Measurements from ENCODE around the gene CTCFL. TPM values are rescaled to one million over a fixed set of nuclear protein-coding genes. Genes with fewer than 3 reads are reported as not detected.

CTCFL gene
- total and polyA plus RNA-seq, 10 donors = 0.23 to 0.45 (median 0.26) TPM; not detected in 7

- 75 to 84% (median 77%) methylated on average over 8 of the region's 8 CpGs for WGBS, 5 donors
- Histone ChIP-seq H3K4me1 (peaks cover 0 to 9% (median 5%) of the 10 kb centered on the region in 6 donors), H3K9me3 (no peaks in the 10 kb centered on the region), H3K36me3 (no peaks in the 10 kb centered on the region), H3K27ac (peak overlapping the region in 5 of 8 donors; percentile 20 to 59 (median 42)), H3K27me3 (replicated peaks in 1 of 7) (peaks cover 0 to 56% (median 0%) of the 10 kb centered on the region in 7 donors), H3K4me3 (no peak overlapping the region)
- intact Hi-C loops (cut with DNase I; ENCODE audit: low total_unique reads) = no loop called here
- TF ChIP-seq POLR2A (IDR thresholded peaks at IDR 0.05) (no peak), POLR2AphosphoS5 (IDR thresholded peaks at IDR 0.05) (no peak), CTCF (IDR thresholded peaks at IDR 0.05 in 8 of 11, conservative IDR thresholded peaks at IDR 0.05 in 3 of 11) (no peak)
- no peak for DNase-seq
Observed at GRCh38 chr20:57570920-57571319, 46.0 kb upstream of the CTCFL start.

GRCh38 chr20:57570145-57570850, 45.4 kb upstream of the CTCFL start:
- Histone ChIP-seq H3K4me1 (peaks cover 0 to 9% (median 5%) of the 10 kb centered on the region in 6 donors), H3K27me3 (replicated peaks in 1 of 7) (peaks cover 0 to 50% (median 0%) of the 10 kb centered on the region in 7 donors), H3K36me3 (no peaks in the 10 kb centered on the region), H3K27ac (peak overlapping the region in 5 of 8 donors; percentile 22 to 61 (median 52)), H3K4me3 (no peak overlapping the region), H3K9me3 (no peaks in the 10 kb centered on the region)
- WGBS, 5 donors = 70 to 79% (median 74%) methylated on average over 19 to 20 of the region's 20 CpGs
- TF ChIP-seq POLR2AphosphoS5 (IDR thresholded peaks at IDR 0.05) = no peak
- TF ChIP-seq CTCF (IDR thresholded peaks at IDR 0.05 in 8 of 11, conservative IDR thresholded peaks at IDR 0.05 in 3 of 11) = no peak
- TF ChIP-seq POLR2A (IDR thresholded peaks at IDR 0.05) = no peak
- intact Hi-C loops (cut with DNase I; ENCODE audit: low total_unique reads) = no loop called here
- DNase-seq = peak; percentile 22

- WGBS, 5 donors = 74 to 82% (median 81%) methylated on average over 12 of the region's 12 CpGs
- peak; percentile 23 for DNase-seq
Observed at GRCh38 chr20:57568960-57569359, 44.0 kb upstream of the CTCFL start.

GRCh38 chr20:57568088-57568896, 43.4 kb upstream of the CTCFL start:
- Histone ChIP-seq H3K36me3 (no peaks in the 10 kb centered on the region), H3K27me3 (replicated peaks in 1 of 7) (peaks cover 0 to 39% (median 0%) of the 10 kb centered on the region in 7 donors), H3K4me3 (no peak overlapping the region), H3K27ac (no peak overlapping the region), H3K9me3 (no peaks in the 10 kb centered on the region), H3K4me1 (peaks cover 0 to 6% (median 0%) of the 10 kb centered on the region in 6 donors)
- no peak for TF ChIP-seq CTCF (IDR thresholded peaks at IDR 0.05 in 8 of 11, conservative IDR thresholded peaks at IDR 0.05 in 3 of 11)
- no peak for TF ChIP-seq POLR2AphosphoS5 (IDR thresholded peaks at IDR 0.05)
- no peak for TF ChIP-seq POLR2A (IDR thresholded peaks at IDR 0.05)
- peak; percentile 63 for DNase-seq
- intact Hi-C loops (cut with DNase I; ENCODE audit: low total_unique reads) = no loop called here
- WGBS, 5 donors = 56 to 70% (median 63%) methylated on average over 11 to 13 of the region's 13 CpGs

More at GRCh38 chr20:57568960-57569359, 44.0 kb upstream of the CTCFL start:
- H3K4me1 ChIP-seq = peaks cover 0 to 8% (median 4%) of the 10 kb centered on the region in 6 donors
- H3K27me3 ChIP-seq (replicated peaks in 1 of 7) = peaks cover 0 to 43% (median 0%) of the 10 kb centered on the region in 7 donors
- H3K27ac ChIP-seq = no peak overlapping the region
- intact Hi-C loops (cut with DNase I; ENCODE audit: low total_unique reads) = no loop called here
- H3K9me3 ChIP-seq = no peaks in the 10 kb centered on the region
- H3K36me3 ChIP-seq = no peaks in the 10 kb centered on the region
- H3K4me3 ChIP-seq = no peak overlapping the region
- TF ChIP-seq POLR2AphosphoS5 (IDR thresholded peaks at IDR 0.05) (no peak), POLR2A (IDR thresholded peaks at IDR 0.05) (no peak)

All from spleen (tissue), 11 donors.